Kidney (tissue), 14 donors: ENCODE results near the gene MEX3B. TPM values are rescaled to one million over a fixed set of nuclear protein-coding genes. Genes with fewer than 3 reads are reported as not detected.

Experiments used
- DNase-seq, 5 donors: peaks; one replicate each; pipeline ENCODE4 v3.0.0-alpha.2; 2013 to 2020
- FAIRE-seq: peaks from 2 replicates; lab custom pipeline; 2012; peaks lifted over from hg19 to GRCh38; lab: Jason Lieb, UNC
- H3K27ac ChIP-seq, 2 donors: one replicate each; pipeline ENCODE4 v1.7.0; 2013; ENCODE audit warnings: low read depth in 2 of 2, low read length in 2 of 2, inconsistent platforms in 1 of 2
- H3K27me3 ChIP-seq: one replicate; pipeline ENCODE4 v1.7.1; 2013; ENCODE audit warnings: low read length, inconsistent platforms; ENCODE audit not compliant: control insufficient read depth, insufficient read depth
- H3K36me3 ChIP-seq, 3 donors: one replicate each; pipeline versions ENCODE4 v1.7.0 to v1.7.1; 2013; ENCODE audit warnings: low read length in 3 of 3, control low read depth in 1 of 3, inconsistent platforms in 1 of 3; ENCODE audit not compliant: insufficient read depth in 3 of 3, control insufficient read depth in 2 of 3
- H3K4me1 ChIP-seq, 3 donors: one replicate each; pipeline versions ENCODE4 v1.7.0 to v1.7.1; 2013; ENCODE audit warnings: low read length in 3 of 3, inconsistent platforms in 1 of 3, low read depth in 1 of 3; ENCODE audit not compliant: control insufficient read depth in 2 of 3, insufficient read depth in 2 of 3
- H3K4me3 ChIP-seq, 3 donors: one replicate each; pipeline versions ENCODE4 v1.7.0 to v1.8.1; 2013; ENCODE audit warnings: low read length in 3 of 3, control low read depth in 1 of 3, inconsistent platforms in 1 of 3
- H3K9ac ChIP-seq, 3 donors: one replicate each; pipeline versions ENCODE4 v1.7.0 to v1.7.1; 2013; ENCODE audit warnings: low read length in 3 of 3, control low read depth in 1 of 3, inconsistent platforms in 1 of 3
- H3K9me3 ChIP-seq, 3 donors: one replicate each; pipeline versions ENCODE4 v1.7.0 to v1.7.1; 2013; ENCODE audit warnings: low read length in 3 of 3, control low read depth in 1 of 3, inconsistent platforms in 1 of 3; ENCODE audit not compliant: control insufficient read depth in 2 of 3, insufficient read depth in 1 of 3
- CTCF ChIP-seq: IDR thresholded peaks from 3 replicates; pipeline ENCODE4 v1.5.1; 2012; ENCODE audit warnings: mild to moderate bottlenecking, moderate library complexity, borderline replicate concordance; ENCODE audit not compliant: insufficient read depth; ENCODE audit errors: extremely low read depth
- intact Hi-C: fragments of 100-400 bp; cut with DNase I; formaldehyde crosslinking; loops from one replicate; pipeline ENCODE4 v1.11.1; 2022
- polyA plus RNA-seq: library from polyadenylated mRNA; stranded (reverse); fragments of 350-450 nt; fragmentation: Illumina TruSeq; extraction: RNeasy Lipid Tissue Mini Kit (QIAGEN cat#74804); gene quantifications from one replicate; pipeline ENCODE4 v1.2.3, GENCODE V29; 2014; ENCODE audit warnings: low read depth, low replicate concordance; ENCODE audit not compliant: insufficient read depth
- total RNA-seq: library from RNA; stranded (reverse); fragmentation: NEBNext Ultra II Directional; extraction: Animal tissue kit (Norgen Biotek cat#: 25700); gene quantifications from one replicate; pipeline ENCODE4 v1.2.1, GENCODE V29; 2021
- donor health status: control.
- donor health status: control.
- donor health status: control.
- donor health status: control.
- donor health status: control.
- donor health status: DM: yes; HTN: yes; CAD: no.
- donor health status: Normal renal cell carcinoma (clear cell type).

MEX3B gene
- total and polyA plus RNA-seq, 2 donors from 2014 or later: 0.28 to 0.91 TPM

GRCh38 chr15:82091636-82092140 lies 45.9 kb upstream of the MEX3B start:
- Histone ChIP-seq H3K4me3 (no peak overlapping the region), H3K9me3 (no peaks in the 10 kb centered on the region), H3K27ac (no peak overlapping the region), H3K36me3 (no peaks in the 10 kb centered on the region), H3K27me3 (no peaks in the 10 kb centered on the region), H3K4me1 (no peaks in the 10 kb centered on the region), H3K9ac (no peak overlapping the region)
- no peak for TF ChIP-seq CTCF
- FAIRE-seq: no peak
- no peak for DNase-seq
- intact Hi-C loops: no loop called here

GRCh38 chr15:82086243-82086995 lies 40.6 kb upstream of the MEX3B start:
- TF ChIP-seq CTCF: no peak

GRCh38 chr15:82081914-82082762 lies 36.3 kb upstream of the MEX3B start:
- H3K9ac ChIP-seq: no peak overlapping the region
- no peak for FAIRE-seq
- TF ChIP-seq CTCF: no peak
- H3K27ac ChIP-seq: no peak overlapping the region
- H3K27me3 ChIP-seq: no peaks in the 10 kb centered on the region
- H3K9me3 ChIP-seq: no peaks in the 10 kb centered on the region
- no peaks in the 10 kb centered on the region for H3K4me1 ChIP-seq
- H3K36me3 ChIP-seq: no peaks in the 10 kb centered on the region
- intact Hi-C loops: no loop called here
- H3K4me3 ChIP-seq: no peak overlapping the region
- peak in 1 of 5 donors; percentile 19 for DNase-seq

More at GRCh38 chr15:82086243-82086995, 40.6 kb upstream of the MEX3B start:
- no peak for FAIRE-seq
- DNase-seq: no peak
- H3K9ac ChIP-seq: no peak overlapping the region
- no peak overlapping the region for H3K27ac ChIP-seq
- H3K4me3 ChIP-seq: no peak overlapping the region
- no peaks in the 10 kb centered on the region for H3K9me3 ChIP-seq
- intact Hi-C loops: no loop called here
- no peaks in the 10 kb centered on the region for H3K36me3 ChIP-seq
- no peaks in the 10 kb centered on the region for H3K27me3 ChIP-seq
- no peaks in the 10 kb centered on the region for H3K4me1 ChIP-seq
